NCI-H2107 treated with DMSO at 0.1 percent for 48 hours (cell line): ENCODE data around the gene THSD1.
"Not testable (repeated sequence)": the region's sequence is repeated elsewhere in the genome, so short reads cannot be mapped to it uniquely, and the experiment has no call there.

Source experiments
- DNase-seq: peaks from one replicate; lab custom pipeline; 2025; ENCODE audit not compliant: unreplicated experiment; lab: John Stamatoyannopoulos, UW

THSD1 gene

GRCh38 chr13:52412128-52412527, 6.2 kb upstream of the THSD1 start:
- no peak for DNase-seq

- no peak for DNase-seq
Observed at GRCh38 chr13:52411629-52412028, 5.7 kb upstream of the THSD1 start.

- not testable (repeated sequence) for DNase-seq
Observed at GRCh38 chr13:52408071-52408658, 2.2 kb upstream of the THSD1 start.

GRCh38 chr13:52407436-52407835, 1.5 kb upstream of the THSD1 start:
- not testable (repeated sequence) for DNase-seq

GRCh38 chr13:52406629-52407028, 657 bp upstream of the THSD1 start:
- no peak for DNase-seq

- no peak for DNase-seq
Observed at GRCh38 chr13:52405369-52405766, 604 bp downstream of the THSD1 start.

- DNase-seq, result no peak
Observed at GRCh38 chr13:52399708-52400107, 6.3 kb downstream of the THSD1 start.

- no peak for DNase-seq
Observed at GRCh38 chr13:52399046-52399445, 6.9 kb downstream of the THSD1 start.

GRCh38 chr13:52395704-52396103, 10.3 kb downstream of the THSD1 start:
- DNase-seq, result no peak

- DNase-seq, result no peak
Observed at GRCh38 chr13:52394586-52394985, 11.4 kb downstream of the THSD1 start.

GRCh38 chr13:52393572-52394357, 12.2 kb downstream of the THSD1 start:
- no peak for DNase-seq

- no peak for DNase-seq
Observed at GRCh38 chr13:52387721-52388120, 18.3 kb downstream of the THSD1 start.

- DNase-seq, result no peak
Observed at GRCh38 chr13:52385870-52386269, 20.1 kb downstream of the THSD1 start.

GRCh38 chr13:52383366-52383765, 22.6 kb downstream of the THSD1 start:
- DNase-seq, result no peak

GRCh38 chr13:52378312-52378711, 27.7 kb downstream of the THSD1 start:
- no peak for DNase-seq

GRCh38 chr13:52377898-52378297, 28.1 kb downstream of the THSD1 start:
- no peak for DNase-seq

- no peak for DNase-seq
Observed at GRCh38 chr13:52374873-52375411, 31.0 kb downstream of the THSD1 start.

GRCh38 chr13:52374389-52374788, 31.6 kb downstream of the THSD1 start:
- no peak for DNase-seq

- DNase-seq, result not testable (repeated sequence)
Observed at GRCh38 chr13:52373277-52373676, 32.7 kb downstream of the THSD1 start.

GRCh38 chr13:52371736-52372247, 34.2 kb downstream of the THSD1 start:
- no peak for DNase-seq

GRCh38 chr13:52366291-52366690, 39.7 kb downstream of the THSD1 start:
- DNase-seq, result peak; percentile 15
